Measurements from ENCODE around the gene CROCC.

The CROCC gene

GRCh38 chr1:17012775-17013490, 91.2 kb downstream of the CROCC start:
- no peak for DNase-seq (ENCODE audit: low read depth)

- DNase-seq (ENCODE audit: low read depth), result no peak
These were observed 92.0 kb downstream of the CROCC start for GRCh38 chr1:17013491-17014320.

DNA sequence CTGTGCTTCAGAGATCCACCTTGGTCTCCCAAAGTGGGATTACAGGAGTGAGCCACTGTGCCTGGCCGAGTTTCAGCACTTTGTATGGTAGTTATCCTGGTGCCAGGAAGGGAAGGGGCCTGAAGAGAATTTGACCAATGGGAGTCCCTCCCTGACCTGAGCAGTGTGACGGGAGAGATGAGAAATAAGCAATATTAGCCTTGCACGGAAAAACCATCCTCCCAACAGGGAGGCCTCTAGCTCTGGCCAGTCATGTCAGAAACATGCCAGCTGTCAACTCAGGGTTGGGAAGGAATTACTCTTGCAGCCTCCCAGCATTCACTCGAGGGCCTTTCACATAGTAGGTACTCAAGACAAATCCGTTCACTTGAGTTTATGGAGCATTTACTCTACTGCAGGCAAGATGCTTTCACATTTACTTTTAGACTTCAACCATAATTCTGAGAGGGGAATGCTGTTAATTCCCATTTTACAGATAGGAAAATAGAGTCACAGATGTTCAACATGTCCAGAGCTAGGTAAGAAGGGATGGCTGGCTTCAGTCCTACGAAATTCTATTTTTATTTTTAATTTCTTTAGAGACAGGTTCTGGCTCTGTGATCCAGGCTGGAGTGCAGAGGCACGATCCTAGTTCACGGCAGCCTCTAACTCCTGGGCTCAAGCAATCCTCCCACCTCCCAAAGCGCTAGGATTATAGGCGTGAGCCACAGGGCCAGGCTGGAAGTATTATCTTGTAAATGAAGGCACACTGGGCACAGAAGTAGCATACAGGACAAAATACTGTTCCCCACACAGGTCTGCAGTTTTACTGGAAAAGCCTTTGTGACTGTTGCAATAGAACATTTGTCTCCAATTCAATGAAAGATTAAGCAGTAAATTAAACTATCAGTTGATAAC, 93.2 kb downstream of the CROCC start:
- no peak for DNase-seq (ENCODE audit: low read depth)

DNA sequence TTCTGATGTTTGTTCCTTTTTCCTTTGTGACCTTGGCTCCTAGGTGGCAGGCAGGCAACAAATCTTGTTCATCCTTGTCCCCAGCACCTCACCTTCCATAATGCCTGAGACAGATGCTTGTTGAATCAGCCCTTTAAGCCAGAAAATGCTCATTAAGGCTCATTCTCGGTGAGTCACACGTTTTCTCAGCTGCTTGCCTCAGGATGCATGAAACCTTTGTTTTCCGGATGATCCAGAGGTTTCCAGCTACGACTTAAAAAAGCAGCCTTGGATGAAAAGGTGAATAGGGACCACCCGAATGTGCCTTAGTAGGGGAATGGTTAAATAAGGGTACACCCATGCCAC, 94.6 kb downstream of the CROCC start:
- DNase-seq (ENCODE audit: low read depth), result no peak

GRCh38 chr1:17017435-17017834, 95.7 kb downstream of the CROCC start:
- DNase-seq (ENCODE audit: low read depth), result no peak

DNA sequence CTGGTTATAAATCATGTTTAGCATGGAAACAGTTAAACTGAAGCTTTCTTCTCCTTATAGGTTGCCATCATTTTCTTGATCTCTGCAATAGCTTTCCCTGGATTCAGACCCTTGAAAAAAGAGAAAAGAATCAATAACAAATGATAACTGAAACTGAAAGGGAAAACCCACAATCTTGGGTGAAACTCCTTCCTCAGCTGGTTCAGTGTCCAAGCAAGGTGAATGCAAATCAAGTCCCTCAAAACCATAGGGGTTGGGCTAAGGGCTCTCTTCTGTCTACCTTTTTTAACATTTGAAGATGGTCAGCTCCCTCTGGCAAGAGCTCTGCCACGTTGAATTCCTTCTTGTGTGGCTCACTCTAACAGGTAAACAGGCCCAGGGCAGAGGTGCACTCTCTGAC, 97.1 kb downstream of the CROCC start:
- no peak for DNase-seq (ENCODE audit: low read depth)

GRCh38 chr1:17020502-17020901, 98.8 kb downstream of the CROCC start:
- DNase-seq (ENCODE audit: low read depth), result no peak

DNA sequence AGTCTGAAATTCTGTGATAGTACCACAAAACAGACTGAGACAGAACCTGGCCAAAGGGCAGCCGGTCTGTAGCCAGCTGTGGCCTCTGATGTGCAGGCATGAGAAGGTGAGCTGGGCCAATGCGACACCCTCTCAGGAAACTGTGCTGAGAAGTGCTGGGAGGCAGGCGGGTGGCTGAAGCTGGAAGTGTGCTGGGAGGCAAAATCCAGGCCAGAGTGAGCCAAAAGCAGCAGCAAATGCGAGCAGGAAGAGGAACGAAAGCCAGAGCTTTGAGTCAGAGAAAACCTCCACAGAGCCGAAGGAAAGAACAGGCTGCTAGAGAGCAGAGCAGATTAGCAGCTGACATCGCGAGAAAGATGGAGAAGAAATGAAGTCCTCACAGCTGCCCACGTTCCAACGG, 100.2 kb downstream of the CROCC start:
- no peak for DNase-seq (ENCODE audit: low read depth)
